Keratinocyte (primary cell): ENCODE measurements around the gene KRT82.

Experiments used
- CTCF ChIP-seq, 3 experiments: IDR thresholded peaks in 1 of 3; conservative IDR thresholded peaks in 1 of 3; optimal IDR thresholded peaks in 1 of 3; 2 replicates in 2 of 3; 3 replicates in 1 of 3; pipeline versions ENCODE3 to v1.5.1; 2011; ENCODE audit warnings: low read length in 3 of 3, mild to moderate bottlenecking in 3 of 3, moderate library complexity in 2 of 3, control low read depth in 1 of 3, inconsistent platforms in 1 of 3; ENCODE audit not compliant: insufficient read depth in 2 of 3; ENCODE audit errors: extremely low read depth in 1 of 3
- EZH2 ChIP-seq: IDR thresholded peaks from one replicate; pipeline ENCODE4 v1.6.1; 2012; ENCODE audit warnings: inconsistent platforms, mild to moderate bottlenecking, low read length, moderate library complexity

DNA sequence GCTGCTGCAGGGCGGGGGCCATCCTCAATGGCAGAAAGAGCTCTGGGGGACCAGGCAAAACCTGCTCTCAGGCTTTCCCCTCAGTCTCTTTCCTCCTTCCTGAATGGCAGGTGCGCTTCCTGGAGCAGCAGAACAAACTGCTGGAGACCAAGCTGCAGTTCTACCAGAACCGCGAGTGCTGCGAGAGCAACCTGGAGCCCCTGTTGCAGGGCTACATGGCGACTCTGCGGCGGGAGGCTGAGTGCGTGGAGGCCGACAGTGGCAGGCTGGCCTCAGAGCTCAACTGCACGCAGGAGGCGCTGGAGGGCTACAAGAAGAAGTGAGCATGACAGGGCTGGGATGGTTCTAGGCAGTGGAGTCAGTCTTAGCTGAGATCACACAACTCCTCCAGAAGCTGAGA is 62.0 kb downstream of the KRT82 start:
- TF ChIP-seq CTCF (optimal IDR thresholded peaks at IDR 0.05 in 1 of 3, IDR thresholded peaks at IDR 0.05 in 1 of 3, conservative IDR thresholded peaks at IDR 0.05 in 1 of 3; ENCODE audit: extremely low read depth in 1 of 3, insufficient read depth in 2 of 3, low read length in 3 of 3) (no peak), EZH2 (no peak)
